ACHN (cell line): Measurements from ENCODE around the gene DTNA.

ENCODE experiments used
- DNase-seq: peaks from one replicate; pipeline ENCODE4 v3.0.0-alpha.2; 2015
- in situ Hi-C: cut with HindIII; loops from 2 replicates; pipeline ENCODE4 v1.10.0; 2017; ENCODE audit warnings: low sequenced_read_pairs, low pct_ligation_motif_present, low pct_unique_long_range_greater_than_20kb

The DTNA gene

DNA sequence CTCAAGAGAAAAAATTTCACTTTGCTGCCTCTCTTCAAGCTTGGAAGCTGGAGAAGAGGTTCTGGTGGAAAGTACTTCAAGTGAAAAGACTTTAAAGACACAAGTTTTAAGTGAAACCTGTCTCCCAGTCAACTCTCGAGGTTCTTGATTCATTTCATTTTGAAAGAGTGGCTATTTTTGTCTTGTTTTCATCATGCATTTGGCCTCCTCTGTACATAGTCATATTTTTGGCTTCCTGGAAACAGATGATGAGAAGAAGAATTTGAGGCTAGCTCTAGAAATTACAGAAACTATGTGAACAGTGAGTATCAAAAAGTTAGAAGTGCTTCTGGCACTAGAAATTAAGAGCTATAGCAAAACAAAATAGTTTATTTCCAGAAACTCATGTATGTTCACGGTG is 124.8 kb downstream of the DTNA start:
- in situ Hi-C loops: no loop called here
- DNase-seq: no peak

DNA sequence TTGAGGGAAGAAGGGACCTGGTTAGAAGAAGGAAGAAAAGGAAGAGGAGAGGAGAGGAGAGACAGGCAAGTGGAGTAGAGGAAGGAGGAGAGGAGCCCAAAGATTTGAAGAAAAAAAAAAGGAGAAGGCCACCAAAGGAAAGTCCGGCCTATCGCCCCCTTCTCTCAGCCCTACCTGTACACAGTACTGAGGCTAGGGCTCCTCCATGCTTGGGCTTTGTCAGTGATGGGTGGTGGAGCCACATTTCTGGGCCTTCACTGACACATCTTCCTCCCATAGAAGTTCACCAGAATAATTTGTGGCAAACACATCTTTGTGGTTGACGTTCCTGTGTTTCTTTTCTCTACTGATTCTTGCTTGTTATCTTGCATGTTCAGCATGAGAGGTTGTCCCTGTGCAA is 125.4 kb downstream of the DTNA start:
- in situ Hi-C loops: no loop called here
- no peak for DNase-seq

DNA sequence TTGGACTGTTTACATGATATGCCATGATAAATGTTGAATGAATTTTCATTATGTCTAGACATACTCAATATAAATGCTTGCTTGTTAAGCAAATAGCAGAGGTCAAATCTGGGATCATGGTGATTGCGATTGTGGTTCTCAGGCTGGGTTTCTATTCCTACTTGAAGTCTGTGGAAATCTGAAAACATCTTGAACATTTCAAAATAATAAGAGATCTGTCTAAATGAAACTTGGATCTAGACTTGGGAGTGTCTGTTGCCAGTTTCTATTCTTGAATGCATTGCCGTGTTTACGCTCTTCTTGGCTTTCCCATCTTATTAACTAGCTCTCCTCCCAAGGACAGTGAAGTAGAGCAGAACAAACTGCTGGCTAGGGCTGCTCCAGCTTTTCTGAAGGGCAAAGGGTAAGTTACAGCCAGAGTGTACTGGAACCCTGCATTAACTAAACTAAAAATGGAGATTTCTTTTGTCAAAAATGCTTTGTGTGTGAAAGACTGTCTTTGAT is 127.7 kb downstream of the DTNA start:
- in situ Hi-C loops: no loop called here
- no peak for DNase-seq

DNA sequence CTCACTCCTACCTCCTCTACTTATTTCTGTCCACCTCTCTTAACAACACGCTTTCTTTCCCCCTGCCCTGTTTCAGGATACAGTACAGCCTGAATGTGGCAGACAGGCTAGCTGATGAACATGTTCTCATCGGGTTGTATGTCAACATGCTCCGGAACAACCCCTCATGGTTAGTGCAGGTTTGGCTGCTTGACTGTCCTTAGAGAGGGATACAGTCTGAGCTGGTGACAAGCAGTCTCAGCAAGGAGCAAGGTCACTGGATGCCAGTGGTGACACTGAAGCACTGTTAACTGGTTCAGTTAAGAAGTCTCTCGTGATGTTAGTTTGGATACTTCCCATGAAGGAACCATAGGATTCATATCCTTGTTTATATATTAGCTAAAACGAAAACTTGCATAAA is 128.6 kb downstream of the DTNA start:
- in situ Hi-C loops: no loop called here

DNA sequence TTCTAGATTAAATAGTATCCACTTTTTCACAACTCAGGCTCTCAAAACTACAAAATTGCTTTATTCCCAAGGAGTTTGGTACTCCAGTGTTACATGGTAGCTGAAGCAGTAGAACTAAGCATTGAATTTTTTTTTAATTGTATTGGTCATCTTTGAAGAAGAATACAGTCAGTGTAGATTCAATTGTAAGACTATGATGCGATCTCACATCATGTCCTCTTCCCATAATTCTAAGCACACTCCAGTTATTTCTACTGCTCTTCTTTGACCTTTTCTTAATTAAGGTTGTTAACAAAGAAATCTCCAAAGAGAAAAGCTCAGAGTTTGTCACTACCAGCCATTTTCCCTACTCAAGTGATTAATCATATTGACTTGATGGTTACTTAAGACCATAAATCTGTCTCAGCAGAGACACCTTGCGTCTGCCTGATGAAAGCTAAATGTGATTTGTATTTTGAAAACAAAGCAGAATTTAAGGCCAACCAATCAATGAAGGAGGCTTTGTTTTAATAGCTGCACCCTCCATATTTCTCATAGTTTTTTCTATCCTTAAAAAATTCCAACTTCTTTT is 130.2 kb downstream of the DTNA start:
- in situ Hi-C loops: no loop called here
- no peak for DNase-seq

More for the DNA sequence above, 128.6 kb downstream of the DTNA start:
- DNase-seq: no peak

DNA sequence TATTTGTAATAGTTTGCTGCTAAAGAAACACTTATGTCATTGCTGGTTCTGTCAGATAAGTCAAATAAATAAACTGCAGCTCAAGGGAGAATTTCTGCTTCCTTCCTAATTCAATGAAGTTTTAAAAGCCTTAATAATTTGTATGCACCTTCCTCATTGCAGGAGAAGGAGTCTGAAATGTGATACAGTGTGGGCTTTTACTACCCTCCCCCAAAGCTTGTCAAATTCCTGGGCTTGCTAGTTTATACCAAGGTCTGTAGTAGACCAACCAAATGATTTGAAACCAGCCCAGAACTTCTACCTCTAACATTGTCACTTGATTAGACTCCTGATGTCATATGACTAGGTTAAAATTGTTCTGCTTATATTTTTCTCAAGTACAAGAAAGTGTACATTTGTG is 131.8 kb downstream of the DTNA start:
- in situ Hi-C loops: no loop called here
- no peak for DNase-seq

GRCh38 chr18:34844072-34844471 is 134.0 kb downstream of the DTNA start:
- DNase-seq: no peak
- in situ Hi-C loops: no loop called here

DNA sequence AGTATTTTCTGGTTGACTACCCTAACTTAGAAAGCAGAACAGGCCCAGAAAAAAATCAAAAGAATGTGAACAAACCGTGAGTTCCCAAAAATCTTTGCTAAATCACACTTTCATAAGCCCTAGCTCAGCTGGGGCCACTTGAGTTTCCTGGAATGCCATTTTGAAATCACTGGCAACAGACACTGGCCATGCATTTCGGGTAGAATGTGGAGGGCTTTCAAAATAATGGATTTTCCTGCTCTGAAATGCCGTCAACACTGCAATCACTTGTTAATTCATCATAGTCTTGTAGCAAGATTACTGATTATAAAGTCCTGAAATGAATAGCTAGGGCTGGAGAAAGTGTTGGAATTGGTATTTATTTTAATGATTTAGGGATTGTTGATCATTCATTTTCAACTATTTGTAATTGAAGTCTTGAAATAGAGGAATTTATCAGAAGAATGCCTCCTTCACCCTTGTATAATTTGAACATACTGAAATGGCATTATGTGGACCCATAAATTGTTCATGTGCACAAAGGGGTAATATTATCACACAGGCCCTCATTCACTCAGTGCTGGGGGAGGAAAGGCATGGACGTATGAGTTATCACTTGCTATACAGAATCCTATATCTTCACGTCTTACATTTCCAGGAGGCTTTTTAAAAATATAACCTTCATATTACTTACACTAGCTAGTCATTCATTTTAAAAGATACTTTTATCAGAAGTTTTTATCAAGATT is 134.8 kb downstream of the DTNA start:
- no peak for DNase-seq
- in situ Hi-C loops: no loop called here

- DNase-seq: no peak
- in situ Hi-C loops: no loop called here
These were observed 137.3 kb downstream of the DTNA start for GRCh38 chr18:34847408-34847807.

- no peak for DNase-seq
- in situ Hi-C loops: no loop called here
These were observed 138.1 kb downstream of the DTNA start for GRCh38 chr18:34848156-34848555.

GRCh38 chr18:34848695-34849094 is 138.6 kb downstream of the DTNA start:
- in situ Hi-C loops: no loop called here
- DNase-seq: no peak

GRCh38 chr18:34857320-34857719 is 147.2 kb downstream of the DTNA start:
- no peak for DNase-seq
- in situ Hi-C loops: no loop called here

DNA sequence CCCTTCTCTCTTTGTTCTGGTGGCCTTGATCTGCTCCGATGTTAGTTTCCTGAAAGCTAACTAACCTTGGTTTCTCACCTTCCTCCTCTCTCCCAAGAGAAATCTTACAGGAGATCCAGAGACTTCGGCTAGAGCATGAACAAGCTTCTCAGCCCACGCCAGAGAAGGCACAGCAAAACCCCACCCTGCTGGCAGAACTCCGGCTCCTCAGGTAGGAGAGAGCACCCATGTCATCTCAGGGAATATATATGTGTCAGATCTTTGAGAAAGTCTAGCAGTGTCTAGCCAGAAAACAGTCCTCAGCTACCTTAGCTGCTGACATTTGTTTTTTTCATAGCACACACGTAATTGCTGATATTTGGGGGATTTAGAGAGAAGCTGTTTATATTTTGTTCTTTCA is 148.1 kb downstream of the DTNA start:
- DNase-seq: no peak
- in situ Hi-C loops: no loop called here

GRCh38 chr18:34859496-34859895 is 149.4 kb downstream of the DTNA start:
- no peak for DNase-seq
- in situ Hi-C loops: no loop called here

GRCh38 chr18:34862561-34862960 is 152.5 kb downstream of the DTNA start:
- DNase-seq: no peak
- in situ Hi-C loops: no loop called here

DNA sequence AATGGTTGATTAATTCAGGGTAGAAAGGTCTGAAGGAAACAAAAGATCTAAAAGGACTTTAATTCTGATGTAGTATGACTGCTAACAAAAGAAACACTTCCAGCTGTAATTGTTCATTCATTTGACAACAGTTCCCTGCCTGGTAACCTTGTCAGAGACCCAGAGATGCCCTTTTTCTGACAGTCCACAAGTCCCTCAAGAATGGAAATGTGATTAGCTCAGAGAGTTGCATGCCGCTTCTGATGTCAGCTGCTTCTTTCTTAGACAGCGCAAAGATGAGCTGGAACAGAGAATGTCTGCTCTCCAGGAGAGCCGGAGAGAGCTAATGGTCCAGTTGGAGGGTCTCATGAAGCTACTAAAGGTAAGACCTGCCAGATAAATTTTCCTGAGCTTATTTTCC is 153.6 kb downstream of the DTNA start:
- no peak for DNase-seq
- in situ Hi-C loops: no loop called here

DNA sequence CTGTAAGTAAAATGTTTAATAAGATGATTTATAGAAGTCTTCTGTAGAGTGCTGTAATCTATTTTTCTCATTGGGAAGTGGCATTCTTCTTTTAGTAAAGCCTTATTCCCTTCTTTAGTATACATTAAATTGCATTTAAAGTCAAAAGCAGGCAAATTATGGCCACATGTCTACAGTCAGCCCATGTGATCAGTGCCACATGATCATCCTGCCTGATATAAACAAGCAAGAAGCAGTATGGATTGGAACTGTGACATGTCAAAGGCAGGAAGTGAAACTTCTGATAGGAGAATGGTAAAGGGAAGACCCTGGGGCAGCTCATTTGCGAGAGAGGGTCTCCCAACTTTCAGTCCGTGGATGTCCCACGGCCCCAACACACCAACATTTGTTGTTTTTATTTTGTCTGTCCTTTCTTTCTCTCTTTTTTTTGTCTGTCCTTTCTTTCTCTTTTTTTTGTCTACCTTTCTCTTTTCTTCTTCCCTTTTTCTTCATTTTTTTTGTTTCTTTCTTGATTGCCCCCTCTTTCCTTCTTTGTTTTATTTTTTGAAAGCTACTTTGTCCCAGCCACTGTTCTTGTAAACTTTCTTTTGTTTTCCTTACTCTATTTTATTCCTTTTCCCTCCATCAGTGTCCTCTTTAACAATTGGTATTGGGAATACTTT is 154.9 kb downstream of the DTNA start:
- no peak for DNase-seq
- in situ Hi-C loops: no loop called here

GRCh38 chr18:34866310-34866709 is 156.2 kb downstream of the DTNA start:
- no peak for DNase-seq
- in situ Hi-C loops: no loop called here

GRCh38 chr18:34866739-34867138 is 156.6 kb downstream of the DTNA start:
- peak; percentile 4 for DNase-seq
- in situ Hi-C loops: no loop called here

DNA sequence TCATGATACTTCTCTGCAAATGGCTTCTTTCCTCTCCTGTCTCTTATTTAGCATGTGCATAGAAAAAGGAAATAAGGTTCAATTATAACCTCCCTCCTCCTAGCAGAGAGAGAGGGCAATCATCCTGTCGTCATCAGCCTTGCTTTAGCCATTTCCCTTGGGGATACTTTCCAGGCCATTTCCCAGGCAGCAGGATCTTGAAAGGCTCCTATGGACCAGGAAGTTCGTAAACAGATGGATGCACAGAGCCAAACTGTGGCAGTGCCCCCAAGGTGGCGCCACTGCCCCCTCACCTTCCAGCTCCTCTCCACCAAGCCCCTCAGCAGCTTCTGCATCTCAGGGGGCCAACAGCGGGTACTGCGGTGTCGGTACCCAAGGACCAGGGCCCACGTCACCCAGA is 157.4 kb downstream of the DTNA start:
- peak; percentile 32 for DNase-seq
- in situ Hi-C loops: no loop called here
